Stimulated activated CD4-positive, alpha-beta T cell treated with anti-CD3 and anti-CD28 coated beads, Interleukin-1b, Interleukin-23, amount 100 ng/mL, for 1 hour (primary cell): ENCODE measurements around the gene CD84.
"Not testable (repeated sequence)": the region's sequence is repeated elsewhere in the genome, so short reads cannot be mapped to it uniquely, and the experiment has no call there.

Experiments used
- DNase-seq, 2 donors: peaks; one replicate each; pipeline ENCODE4 v3.0.0-alpha.2; 2020; ENCODE audit warnings: low read depth in 2 of 2

Gene CD84

DNA sequence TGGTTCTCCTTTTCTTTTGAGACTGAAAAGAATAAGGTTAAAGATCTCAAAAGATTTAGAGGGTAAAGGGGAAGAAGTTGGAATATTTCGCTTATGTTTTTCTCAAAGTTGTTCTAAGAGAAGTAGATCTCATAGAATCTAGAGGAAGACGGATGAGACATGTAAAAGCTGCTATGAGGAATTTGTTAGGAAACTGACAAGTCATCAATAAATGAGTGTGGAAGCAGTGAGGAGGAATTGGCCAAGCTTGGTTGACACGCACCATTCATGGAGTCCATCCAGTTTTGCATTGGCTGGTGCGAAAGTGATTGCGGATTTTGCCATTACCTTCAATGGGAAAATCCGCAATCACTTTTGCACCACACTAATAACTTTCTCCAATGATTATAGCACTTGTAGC lies 76.2 kb downstream of the CD84 start:
- DNase-seq: no peak

- no peak for DNase-seq
Observed at GRCh38 chr1:160500321-160500990, 78.8 kb downstream of the CD84 start.

- no peak for DNase-seq
Observed at GRCh38 chr1:160499631-160500030, 79.7 kb downstream of the CD84 start.

DNA sequence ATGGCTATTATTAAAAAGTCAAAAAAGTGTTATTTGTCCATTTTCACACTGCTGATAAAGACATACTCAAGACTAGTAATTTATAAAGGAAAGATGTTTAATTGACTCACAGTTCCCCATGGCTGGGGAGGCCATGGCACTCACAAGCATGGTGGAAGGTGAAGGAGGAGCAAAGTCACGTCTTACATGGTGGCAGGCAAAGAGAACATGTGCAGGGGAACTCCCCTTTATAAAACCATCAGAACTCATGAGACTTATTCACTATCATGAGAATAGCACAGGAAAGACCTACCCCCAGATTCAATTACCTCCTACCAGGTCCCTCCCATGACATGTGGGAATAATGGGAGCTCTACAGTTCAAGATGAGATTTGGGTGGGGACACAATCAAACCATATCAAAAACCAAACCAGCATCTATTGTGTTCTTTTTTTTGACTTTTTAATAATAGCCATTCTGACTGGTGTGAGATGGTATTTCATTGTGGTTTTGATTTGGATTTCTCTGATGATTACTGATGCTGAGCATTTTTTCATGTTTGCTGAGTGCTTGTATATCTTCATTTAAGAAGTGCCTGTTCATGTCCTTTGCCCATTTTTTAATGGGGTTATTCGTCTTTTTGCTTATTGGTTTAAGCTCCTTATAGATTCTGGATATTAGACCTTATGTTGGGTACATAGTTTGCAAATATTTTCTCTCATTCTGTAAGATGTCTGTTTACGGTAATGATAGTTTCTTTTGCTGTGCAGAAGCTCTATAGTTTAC lies 80.8 kb downstream of the CD84 start:
- not testable (repeated sequence) for DNase-seq

GRCh38 chr1:160496334-160496733 lies 83.0 kb downstream of the CD84 start:
- DNase-seq: no peak

- no peak for DNase-seq
Observed at GRCh38 chr1:160494620-160495019, 84.7 kb downstream of the CD84 start.

GRCh38 chr1:160492617-160493016 lies 86.7 kb downstream of the CD84 start:
- no peak for DNase-seq

DNA sequence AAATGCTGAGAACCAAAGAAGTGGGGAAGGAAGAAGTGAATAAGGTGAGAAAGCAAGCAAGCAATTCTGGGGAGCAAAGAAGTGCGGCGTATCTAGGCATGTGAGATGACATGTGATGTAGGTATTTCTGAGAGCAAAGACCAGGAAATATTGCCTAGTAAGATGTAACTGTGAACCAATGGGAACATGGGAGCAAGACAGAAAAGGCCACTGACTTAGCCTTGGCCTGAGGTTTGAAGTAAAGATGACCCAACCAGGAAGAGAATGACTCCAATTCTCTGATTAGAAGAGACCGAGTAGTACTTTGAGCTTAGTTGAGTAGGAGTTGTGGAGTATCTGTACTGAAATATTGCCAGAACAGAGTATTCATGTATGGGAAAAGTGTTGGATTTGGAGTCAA lies 87.3 kb downstream of the CD84 start:
- DNase-seq: no peak
